Upper lobe of right lung (tissue), 1 donor: ENCODE results near the gene COPZ1. TPM values are rescaled to one million over a fixed set of nuclear protein-coding genes. Genes with fewer than 3 reads are reported as not detected.

ENCODE experiments used
- ATAC-seq: fragments of 200-7000 bp; cut with Tn5 transposase; one replicate; pipeline ENCODE4 v1.9.1; 2020; ENCODE audit warnings: mild to moderate bottlenecking, moderate library complexity
- DNase-seq: peaks from one replicate; pipeline ENCODE4 v3.0.0-alpha.2; 2020
- H3K27ac ChIP-seq: fragments of 200-600 bp; one replicate; pipeline ENCODE4 v1.8.0; 2022
- H3K27me3 ChIP-seq: fragments of 200-600 bp; one replicate; pipeline ENCODE4 v1.8.0; 2022; ENCODE audit warnings: mild to moderate bottlenecking
- H3K36me3 ChIP-seq: fragments of 200-600 bp; one replicate; pipeline ENCODE4 v1.8.0; 2022
- H3K4me1 ChIP-seq: fragments of 200-600 bp; one replicate; pipeline ENCODE4 v1.8.0; 2022
- H3K4me3 ChIP-seq: fragments of 200-600 bp; one replicate; pipeline ENCODE4 v1.8.0; 2022; ENCODE audit warnings: mild to moderate bottlenecking
- H3K9me3 ChIP-seq: fragments of 200-600 bp; one replicate; pipeline ENCODE4 v1.8.0; 2022
- CTCF ChIP-seq: fragments of 200-600 bp; IDR thresholded peaks from one replicate; pipeline ENCODE4 v1.8.0; 2022; ENCODE audit warnings: antibody characterized with exemption
- intact Hi-C: fragments of 100-400 bp; cut with DNase I; formaldehyde crosslinking; loops from one replicate; pipeline ENCODE4 v1.11.0; 2022
- total RNA-seq: library from RNA; stranded (reverse); fragmentation: NEBNext Ultra II Directional; extraction: Animal tissue kit (Norgen Biotek cat#: 25700); gene quantifications from one replicate; pipeline ENCODE4 v1.2.1, GENCODE V29; 2021
- donor health status: DM: no; HTN: yes; CAD: no; lungs with severe emphysema.

COPZ1 gene
- total RNA-seq, 1 donor from 2014 or later, result 125 TPM

GRCh38 chr12:54387114-54387467 is 62.2 kb downstream of the COPZ1 start:
- Histone ChIP-seq H3K27ac (no peak overlapping the region), H3K9me3 (no peaks in the 10 kb centered on the region), H3K27me3 (no peaks in the 10 kb centered on the region), H3K36me3 (no peaks in the 10 kb centered on the region), H3K4me3 (no peak overlapping the region), H3K4me1 (peaks cover 5% of the 10 kb centered on the region)
- TF ChIP-seq CTCF, result no peak
- no peak for ATAC-seq
- intact Hi-C loops, result no loop called here
- DNase-seq, result no peak

GRCh38 chr12:54388237-54389133 is 63.6 kb downstream of the COPZ1 start:
- no peaks in the 10 kb centered on the region for H3K27me3 ChIP-seq
- no peaks in the 10 kb centered on the region for H3K9me3 ChIP-seq
- intact Hi-C loops, result no loop called here
- no peak for ATAC-seq
- H3K4me1 ChIP-seq, result peaks cover 5% of the 10 kb centered on the region
- no peaks in the 10 kb centered on the region for H3K36me3 ChIP-seq
- no peak for DNase-seq
- H3K27ac ChIP-seq, result no peak overlapping the region
- no peak overlapping the region for H3K4me3 ChIP-seq
- TF ChIP-seq CTCF, result no peak

- Histone ChIP-seq H3K36me3 (no peaks in the 10 kb centered on the region), H3K27me3 (no peaks in the 10 kb centered on the region), H3K27ac (no peak overlapping the region), H3K4me3 (no peak overlapping the region), H3K9me3 (no peaks in the 10 kb centered on the region), H3K4me1 (peaks cover 5% of the 10 kb centered on the region)
- ATAC-seq (no peak), DNase-seq (no peak)
- no peak for TF ChIP-seq CTCF
- intact Hi-C loops, result no loop called here
These were observed 64.2 kb downstream of the COPZ1 start for GRCh38 chr12:54389134-54389508.

- Histone ChIP-seq H3K36me3 (peaks cover 3% of the 10 kb centered on the region), H3K4me1 (peaks cover 5% of the 10 kb centered on the region), H3K27ac (no peak overlapping the region), H3K9me3 (no peaks in the 10 kb centered on the region), H3K27me3 (no peaks in the 10 kb centered on the region), H3K4me3 (no peak overlapping the region)
- TF ChIP-seq CTCF, result no peak
- DNase-seq, result no peak
- ATAC-seq, result no peak
- intact Hi-C loops, result no loop called here
These were observed 64.8 kb downstream of the COPZ1 start for GRCh38 chr12:54389607-54390175.

GRCh38 chr12:54390176-54390667 is 65.3 kb downstream of the COPZ1 start:
- Histone ChIP-seq H3K36me3 (peaks cover 9% of the 10 kb centered on the region), H3K27me3 (no peaks in the 10 kb centered on the region), H3K9me3 (no peaks in the 10 kb centered on the region), H3K27ac (no peak overlapping the region), H3K4me3 (no peak overlapping the region), H3K4me1 (peaks cover 5% of the 10 kb centered on the region)
- no peak for TF ChIP-seq CTCF
- DNase-seq (no peak), ATAC-seq (no peak)
- intact Hi-C loops, result no loop called here
